Fibroblast of lung (primary cell): ENCODE results near the gene RGS7. TPM values are rescaled to one million over a fixed set of nuclear protein-coding genes. Genes with fewer than 3 reads are reported as not detected.

Experiments
- DNase-seq, 2 donors: peaks; one replicate each; pipeline versions ENCODE4 v3.0.0 to v3.0.0-alpha.2; 2010; ENCODE audit warnings: low read depth in 2 of 2
- H2AFZ ChIP-seq: 2 replicates; pipeline ENCODE4 v1.5.1; 2012; ENCODE audit warnings: low read length, control low read depth, inconsistent platforms
- H3K27ac ChIP-seq: 2 replicates; pipeline ENCODE4 v1.5.1; 2011; ENCODE audit warnings: low read length, control low read depth; ENCODE audit not compliant: insufficient read depth
- H3K27me3 ChIP-seq: 2 replicates; pipeline ENCODE4 v1.5.1; 2011; ENCODE audit warnings: mild to moderate bottlenecking, low read length; ENCODE audit not compliant: control insufficient read depth, insufficient read depth
- H3K36me3 ChIP-seq: 2 replicates; pipeline ENCODE4 v1.5.1; 2011; ENCODE audit warnings: low read length; ENCODE audit not compliant: control insufficient read depth, insufficient read depth
- H3K4me1 ChIP-seq: 2 replicates; pipeline ENCODE4 v1.5.1; 2011; ENCODE audit warnings: low read length; ENCODE audit not compliant: control insufficient read depth, insufficient read depth; ENCODE audit errors: extremely low read depth
- H3K4me2 ChIP-seq: 2 replicates; pipeline ENCODE4 v1.5.1; 2011; ENCODE audit warnings: low read length, control low read depth; ENCODE audit not compliant: insufficient read depth; ENCODE audit errors: extremely low read depth
- H3K4me3 ChIP-seq, 4 experiments: fragments of 200-600 bp in 1 of 4; sonication (generic) in 1 of 4; replicated peaks in 1 of 4; 2 replicates each; pipeline ENCODE4 v1.5.1; 2011 to 2016; ENCODE audit warnings: low read length in 4 of 4, low read depth in 3 of 4, mild to moderate bottlenecking in 3 of 4, control low read depth in 2 of 4, inconsistent platforms in 1 of 4, mixed read lengths in 1 of 4; ENCODE audit not compliant: insufficient read depth in 1 of 4; ENCODE audit errors: control extremely low read depth in 1 of 4
- H3K79me2 ChIP-seq: 2 replicates; pipeline ENCODE4 v1.5.1; 2012; ENCODE audit warnings: mild to moderate bottlenecking, low read length, inconsistent platforms; ENCODE audit not compliant: control insufficient read depth, insufficient read depth
- H3K9ac ChIP-seq: 2 replicates; pipeline ENCODE4 v1.5.1; 2011; ENCODE audit warnings: mild to moderate bottlenecking, low read length, control low read depth; ENCODE audit not compliant: insufficient read depth
- H3K9me3 ChIP-seq: 2 replicates; pipeline ENCODE4 v1.5.1; 2012; ENCODE audit warnings: low read depth, low read length; ENCODE audit not compliant: control insufficient read depth, insufficient read depth
- H4K20me1 ChIP-seq: 2 replicates; pipeline ENCODE4 v1.5.1; 2011; ENCODE audit warnings: low read length; ENCODE audit not compliant: control insufficient read depth, insufficient read depth; ENCODE audit errors: extremely low read depth
- EZH2 ChIP-seq: IDR thresholded peaks from 2 replicates; pipeline ENCODE4 v1.5.1; 2012; ENCODE audit warnings: low read length, control low read depth, mild to moderate bottlenecking; ENCODE audit errors: missing control alignments
- polyA plus RNA-seq, 2 donors: library from polyadenylated mRNA; depleted of rRNA in 1 of 2; stranded (reverse) in 1 of 2; unstranded in 1 of 2; fragments of >200 nt; gene quantifications; 2 replicates each; pipeline ENCODE4 v1.2.1, GENCODE V29; 2011 to 2012; ENCODE audit warnings: missing spikeins in 1 of 2
- total RNA-seq: library from RNA; depleted of rRNA; stranded (reverse); fragments of >200 nt; gene quantifications from 2 replicates; pipeline ENCODE4 v1.2.1, GENCODE V29; 2014
- TF ChIP-seq, protein P1 (sequence below), 2 donors: IDR thresholded peaks in 1 of 2; conservative IDR thresholded peaks in 1 of 2; 1 replicate in 1 of 2; 2 replicates in 1 of 2; pipeline ENCODE4 v1.5.1; 2011 to 2012; ENCODE audit warnings: low read length in 2 of 2, control low read depth in 1 of 2, inconsistent platforms in 1 of 2, low read depth in 1 of 2, mild to moderate bottlenecking in 1 of 2

Gene RGS7
- total and polyA plus RNA-seq, 2 donors (not counting 1 experiment from before 2014, with no cell fraction given) = 3.6 to 4.2 TPM

- Histone ChIP-seq H4K20me1 (no peaks in the 10 kb centered on the region), H3K9ac (no peak overlapping the region), H3K27me3 (no peaks in the 10 kb centered on the region), H3K79me2 (no peaks in the 10 kb centered on the region), H3K9me3 (no peaks in the 10 kb centered on the region), H3K27ac (no peak overlapping the region), H3K4me2 (no peak overlapping the region), H3K36me3 (no peaks in the 10 kb centered on the region), H2AFZ (no peak overlapping the region), H3K4me3 (no peak overlapping the region), H3K4me1 (no peaks in the 10 kb centered on the region)
- TF ChIP-seq, protein P1, sequence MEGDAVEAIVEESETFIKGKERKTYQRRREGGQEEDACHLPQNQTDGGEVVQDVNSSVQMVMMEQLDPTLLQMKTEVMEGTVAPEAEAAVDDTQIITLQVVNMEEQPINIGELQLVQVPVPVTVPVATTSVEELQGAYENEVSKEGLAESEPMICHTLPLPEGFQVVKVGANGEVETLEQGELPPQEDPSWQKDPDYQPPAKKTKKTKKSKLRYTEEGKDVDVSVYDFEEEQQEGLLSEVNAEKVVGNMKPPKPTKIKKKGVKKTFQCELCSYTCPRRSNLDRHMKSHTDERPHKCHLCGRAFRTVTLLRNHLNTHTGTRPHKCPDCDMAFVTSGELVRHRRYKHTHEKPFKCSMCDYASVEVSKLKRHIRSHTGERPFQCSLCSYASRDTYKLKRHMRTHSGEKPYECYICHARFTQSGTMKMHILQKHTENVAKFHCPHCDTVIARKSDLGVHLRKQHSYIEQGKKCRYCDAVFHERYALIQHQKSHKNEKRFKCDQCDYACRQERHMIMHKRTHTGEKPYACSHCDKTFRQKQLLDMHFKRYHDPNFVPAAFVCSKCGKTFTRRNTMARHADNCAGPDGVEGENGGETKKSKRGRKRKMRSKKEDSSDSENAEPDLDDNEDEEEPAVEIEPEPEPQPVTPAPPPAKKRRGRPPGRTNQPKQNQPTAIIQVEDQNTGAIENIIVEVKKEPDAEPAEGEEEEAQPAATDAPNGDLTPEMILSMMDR (conservative IDR thresholded peaks at IDR 0.05 in 1 of 2, IDR thresholded peaks at IDR 0.05 in 1 of 2; ENCODE audit: low read depth in 1 of 2, low read length in 2 of 2) = no peak
- TF ChIP-seq EZH2 = no peak
- no peak for DNase-seq
Observed at GRCh38 chr1:241270016-241270415, 87.0 kb downstream of the RGS7 start.

- no peaks in the 10 kb centered on the region for H4K20me1 ChIP-seq
- H3K27ac ChIP-seq = no peak overlapping the region
- H3K27me3 ChIP-seq = no peaks in the 10 kb centered on the region
- H2AFZ ChIP-seq = no peak overlapping the region
- H3K9ac ChIP-seq = no peak overlapping the region
- no peak overlapping the region for H3K4me2 ChIP-seq
- no peaks in the 10 kb centered on the region for H3K4me1 ChIP-seq
- TF ChIP-seq, protein P1 (conservative IDR thresholded peaks at IDR 0.05 in 1 of 2, IDR thresholded peaks at IDR 0.05 in 1 of 2; ENCODE audit: low read depth in 1 of 2, low read length in 2 of 2) = no peak
- no peak for TF ChIP-seq EZH2
- no peaks in the 10 kb centered on the region for H3K79me2 ChIP-seq
- no peak for DNase-seq
- H3K36me3 ChIP-seq = no peaks in the 10 kb centered on the region
- no peaks in the 10 kb centered on the region for H3K9me3 ChIP-seq
- no peak overlapping the region for H3K4me3 ChIP-seq
Observed at GRCh38 chr1:241269116-241269515, 87.9 kb downstream of the RGS7 start.

DNA sequence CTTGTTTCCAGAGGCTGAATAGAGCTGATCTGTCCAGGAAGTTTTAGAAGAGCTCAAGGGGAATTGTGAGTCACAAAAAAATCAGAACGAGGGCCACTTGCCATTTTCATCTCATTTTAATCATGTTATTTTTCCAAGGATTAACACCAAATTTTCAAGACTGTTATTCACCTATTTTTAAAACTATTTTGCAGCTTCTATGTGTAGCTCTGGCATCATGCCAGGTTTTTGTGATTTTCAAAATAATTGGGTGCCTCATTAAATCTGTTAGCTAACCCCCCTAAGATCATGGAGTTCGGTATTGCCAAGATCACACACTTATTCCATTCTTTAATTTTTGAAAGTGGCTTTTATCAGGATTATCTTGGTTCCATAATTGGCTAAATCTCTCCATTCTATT, 90.9 kb downstream of the RGS7 start:
- no peak for TF ChIP-seq EZH2
- TF ChIP-seq, protein P1 (conservative IDR thresholded peaks at IDR 0.05 in 1 of 2, IDR thresholded peaks at IDR 0.05 in 1 of 2; ENCODE audit: low read depth in 1 of 2, low read length in 2 of 2) = no peak
- no peak for DNase-seq
- no peaks in the 10 kb centered on the region for H3K27me3 ChIP-seq

More for the DNA sequence above, 90.9 kb downstream of the RGS7 start:
- H3K4me3 ChIP-seq = no peak overlapping the region
- H3K4me1 ChIP-seq = no peaks in the 10 kb centered on the region
- H3K27ac ChIP-seq = no peak overlapping the region
- H3K9ac ChIP-seq = no peak overlapping the region
- no peaks in the 10 kb centered on the region for H3K36me3 ChIP-seq
- no peak overlapping the region for H2AFZ ChIP-seq
- no peaks in the 10 kb centered on the region for H3K9me3 ChIP-seq
- H3K79me2 ChIP-seq = no peaks in the 10 kb centered on the region
- no peak overlapping the region for H3K4me2 ChIP-seq
- H4K20me1 ChIP-seq = no peaks in the 10 kb centered on the region
